A673 (cell line): ENCODE measurements around the gene LRRC8D.

Source experiments
- CTCF ChIP-seq: fragments of 300-800, 200-600 bp; sonication (generic); conservative IDR thresholded peaks from 2 replicates; pipeline ENCODE4 v1.5.1; 2017; ENCODE audit warnings: low read depth, mild to moderate bottlenecking, antibody characterized with exemption, low read length, moderate library complexity, mixed read lengths
- EZH2 ChIP-seq: fragments of 200-600 bp; sonication (generic); IDR thresholded peaks from 2 replicates; pipeline ENCODE4 v1.6.1; 2017; ENCODE audit warnings: borderline replicate concordance, low read depth, mild to moderate bottlenecking, mixed read lengths, antibody characterized with exemption, low read length; ENCODE audit not compliant: poor library complexity, severe bottlenecking

GRCh38 chr1:89888480-89889322 lies 67.9 kb downstream of the LRRC8D start:
- TF ChIP-seq CTCF, result no peak
- TF ChIP-seq EZH2, result no peak
